HEK293T (cell line): ENCODE results near the gene LNX1.

ENCODE experiments used
- ARNT ChIP-seq: fragments of 450-650 bp; IDR thresholded peaks from 2 replicates; pipeline ENCODE4 v1.6.1; 2017; ENCODE audit warnings: mild to moderate bottlenecking
- BHLHE40 ChIP-seq: fragments of 450-650 bp; IDR thresholded peaks from 2 replicates; pipeline ENCODE4 v1.6.1; 2016; ENCODE audit warnings: mild to moderate bottlenecking, moderate library complexity, borderline replicate concordance
- ELF4 ChIP-seq: fragments of 450-650 bp; IDR thresholded peaks from 2 replicates; pipeline ENCODE4 v1.6.1; 2017; ENCODE audit warnings: antibody characterized with exemption
- FOXA1 ChIP-seq: fragments of 450-650 bp; IDR thresholded peaks from 2 replicates; pipeline ENCODE4 v1.6.1; 2016; ENCODE audit warnings: mild to moderate bottlenecking
- FOXM1 ChIP-seq: fragments of 450-650 bp; IDR thresholded peaks from 2 replicates; pipeline ENCODE4 v1.6.1; 2017; ENCODE audit warnings: mild to moderate bottlenecking, borderline replicate concordance
- HDGF ChIP-seq: fragments of 450-650 bp; IDR thresholded peaks from 2 replicates; pipeline ENCODE4 v1.6.1; 2017; ENCODE audit warnings: antibody characterized with exemption, borderline replicate concordance
- PKNOX1 ChIP-seq: fragments of 450-650 bp; IDR thresholded peaks from 2 replicates; pipeline ENCODE4 v1.6.1; 2016
- SP1 ChIP-seq: fragments of 450-650 bp; IDR thresholded peaks from 2 replicates; pipeline ENCODE4 v1.6.1; 2017

- no peak for TF ChIP-seq SP1
- no peak for TF ChIP-seq PKNOX1
- no peak for TF ChIP-seq ELF4
- no peak for TF ChIP-seq HDGF
- no peak for TF ChIP-seq BHLHE40
- no peak for TF ChIP-seq FOXA1
- no peak for TF ChIP-seq ARNT
- no peak for TF ChIP-seq FOXM1
Measured at GRCh38 chr4:53501561-53501960, 89.7 kb downstream of the LNX1 start.
